RWPE2 (cell line): Measurements from ENCODE around the gene GRIP1.

Experiments
- ATAC-seq: fragments of 200-7000 bp; cut with Tn5 transposase; 3 replicates; pipeline ENCODE4 v1.9.1; 2021; ENCODE audit warnings: low read depth
- DNase-seq: peaks from one replicate; pipeline ENCODE4 v3.0.0-alpha.2; 2020; ENCODE audit warnings: low spot score
- H3K27ac ChIP-seq: fragments of 450-650 bp; 2 replicates; pipeline ENCODE4 v1.5.1; 2017; ENCODE audit warnings: mild to moderate bottlenecking; ENCODE audit not compliant: poor library complexity, severe bottlenecking
- H3K27me3 ChIP-seq: fragments of 250-450 bp; sonication (Bioruptor Pico); 2 replicates; pipeline ENCODE4 v1.5.1; 2021; ENCODE audit warnings: mild to moderate bottlenecking, moderate library complexity; ENCODE audit not compliant: insufficient read depth, poor library complexity, severe bottlenecking
- H3K36me3 ChIP-seq: fragments of 250-450 bp; sonication (Bioruptor Pico); 2 replicates; pipeline ENCODE4 v1.5.1; 2020; ENCODE audit warnings: low read depth, mild to moderate bottlenecking, moderate library complexity
- H3K4me1 ChIP-seq: fragments of 250-450 bp; sonication (Bioruptor Pico); 2 replicates; pipeline ENCODE4 v1.5.1; 2021; ENCODE audit warnings: mild to moderate bottlenecking, moderate library complexity; ENCODE audit not compliant: insufficient read depth, poor library complexity, severe bottlenecking
- H3K4me3 ChIP-seq: fragments of 250-450 bp; sonication (Bioruptor Pico); 2 replicates; pipeline ENCODE4 v1.5.1; 2021; ENCODE audit warnings: mild to moderate bottlenecking, moderate library complexity; ENCODE audit not compliant: severe bottlenecking
- H3K9me3 ChIP-seq: fragments of 250-450 bp; sonication (Bioruptor Pico); 2 replicates; pipeline ENCODE4 v1.5.1; 2021; ENCODE audit warnings: mild to moderate bottlenecking, moderate library complexity; ENCODE audit not compliant: severe bottlenecking
- CTCF ChIP-seq: fragments of 450-650 bp; IDR thresholded peaks from one replicate; pipeline ENCODE4 v1.5.1; 2017; ENCODE audit warnings: mild to moderate bottlenecking, moderate library complexity; ENCODE audit not compliant: poor library complexity, severe bottlenecking

GRIP1 gene

GRCh38 chr12:66340131-66340530 lies 338.7 kb downstream of the GRIP1 start:
- no peaks in the 10 kb centered on the region for H3K27me3 ChIP-seq
- DNase-seq: no peak
- H3K27ac ChIP-seq: no peak overlapping the region
- H3K36me3 ChIP-seq: no peaks in the 10 kb centered on the region
- no peaks in the 10 kb centered on the region for H3K4me1 ChIP-seq
- ATAC-seq: no peak
- no peak overlapping the region for H3K4me3 ChIP-seq
- TF ChIP-seq CTCF: no peak
- H3K9me3 ChIP-seq: no peaks in the 10 kb centered on the region

GRCh38 chr12:66337381-66338010 lies 341.4 kb downstream of the GRIP1 start:
- TF ChIP-seq CTCF: no peak
- H3K4me3 ChIP-seq: no peak overlapping the region
- H3K36me3 ChIP-seq: no peaks in the 10 kb centered on the region
- DNase-seq: no peak
- no peaks in the 10 kb centered on the region for H3K27me3 ChIP-seq
- no peak overlapping the region for H3K27ac ChIP-seq
- no peak for ATAC-seq
- H3K4me1 ChIP-seq: no peaks in the 10 kb centered on the region
- no peaks in the 10 kb centered on the region for H3K9me3 ChIP-seq

- DNase-seq (no peak), ATAC-seq (no peak)
- H3K36me3 ChIP-seq: no peaks in the 10 kb centered on the region
- H3K4me3 ChIP-seq: no peak overlapping the region
- no peak overlapping the region for H3K27ac ChIP-seq
- H3K9me3 ChIP-seq: no peaks in the 10 kb centered on the region
- no peaks in the 10 kb centered on the region for H3K27me3 ChIP-seq
- no peak for TF ChIP-seq CTCF
- no peaks in the 10 kb centered on the region for H3K4me1 ChIP-seq
Measured at GRCh38 chr12:66335746-66336145, 343.1 kb downstream of the GRIP1 start.

- H3K4me3 ChIP-seq: no peak overlapping the region
- no peaks in the 10 kb centered on the region for H3K36me3 ChIP-seq
- no peaks in the 10 kb centered on the region for H3K27me3 ChIP-seq
- H3K27ac ChIP-seq: no peak overlapping the region
- no peak for TF ChIP-seq CTCF
- peaks cover 4% of the 10 kb centered on the region for H3K4me1 ChIP-seq
- H3K9me3 ChIP-seq: no peaks in the 10 kb centered on the region
- DNase-seq (no peak), ATAC-seq (no peak)
Measured at GRCh38 chr12:66331814-66332213, 347.1 kb downstream of the GRIP1 start.

GRCh38 chr12:66331016-66331415 lies 347.9 kb downstream of the GRIP1 start:
- DNase-seq: no peak
- H3K36me3 ChIP-seq: no peaks in the 10 kb centered on the region
- no peak overlapping the region for H3K27ac ChIP-seq
- H3K4me3 ChIP-seq: no peak overlapping the region
- H3K4me1 ChIP-seq: peaks cover 4% of the 10 kb centered on the region
- no peak for ATAC-seq
- TF ChIP-seq CTCF: no peak
- no peaks in the 10 kb centered on the region for H3K27me3 ChIP-seq
- H3K9me3 ChIP-seq: no peaks in the 10 kb centered on the region
